Measurements from ENCODE around the gene ABT1.

ABT1 gene

DNA sequence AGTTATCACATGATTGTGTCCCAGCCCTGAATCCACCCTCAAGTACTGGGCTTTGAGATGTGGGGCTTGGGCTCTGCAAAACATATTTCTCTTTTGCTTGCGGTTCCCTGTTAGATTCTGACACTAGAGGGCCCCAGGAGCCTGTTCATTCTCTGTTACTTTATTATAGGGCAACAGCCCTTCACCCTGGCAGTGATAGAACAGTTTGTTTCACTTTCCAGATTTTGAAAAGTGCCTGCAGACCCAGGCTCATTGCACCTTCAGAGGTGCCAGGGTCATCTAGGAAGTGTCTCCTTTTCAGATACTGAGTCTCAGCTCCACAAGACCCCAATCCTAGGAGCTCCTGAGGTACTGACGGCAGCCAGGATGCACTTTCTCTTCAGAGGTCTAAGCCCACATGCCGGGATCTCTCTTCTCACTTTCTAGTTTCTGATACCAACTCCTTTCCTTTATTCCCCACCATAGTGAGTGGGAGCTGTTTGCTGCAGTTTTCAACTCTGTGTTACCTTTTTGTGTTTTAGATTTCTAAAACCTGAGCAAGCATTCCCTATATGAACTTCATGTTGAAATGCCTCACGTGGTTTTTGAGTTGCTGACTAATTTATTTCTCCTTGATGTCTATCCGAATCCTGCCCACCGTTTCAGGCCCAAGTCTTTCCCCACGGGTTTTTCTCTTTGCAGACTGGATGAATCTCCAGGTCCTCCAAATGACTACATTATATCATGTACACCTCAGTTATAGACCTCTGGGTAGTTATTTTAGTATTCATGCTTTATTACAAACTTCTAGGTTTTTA, 10.9 kb downstream of the ABT1 start:
- DNase-seq: peak; percentile 53 to 62

DNA sequence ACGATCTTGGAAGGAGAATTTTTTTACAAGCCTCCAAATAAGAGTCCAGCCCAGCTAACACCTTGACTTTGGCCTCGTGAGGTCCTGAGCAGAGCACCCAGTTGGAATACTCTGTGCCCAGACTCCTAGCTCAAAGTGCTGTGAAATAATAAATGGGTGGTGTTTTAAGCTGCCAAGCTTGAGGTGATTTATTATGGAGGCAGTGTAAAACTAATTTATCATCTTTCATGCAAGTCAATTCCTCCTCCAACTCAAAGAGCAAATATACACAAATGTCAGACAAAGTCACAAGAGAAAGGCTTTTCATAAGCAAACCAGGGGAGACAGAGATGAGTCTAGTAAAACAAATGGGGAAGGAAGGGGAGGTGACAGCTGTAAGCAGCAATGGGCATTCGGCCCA, 12.7 kb downstream of the ABT1 start:
- DNase-seq: no peak

DNA sequence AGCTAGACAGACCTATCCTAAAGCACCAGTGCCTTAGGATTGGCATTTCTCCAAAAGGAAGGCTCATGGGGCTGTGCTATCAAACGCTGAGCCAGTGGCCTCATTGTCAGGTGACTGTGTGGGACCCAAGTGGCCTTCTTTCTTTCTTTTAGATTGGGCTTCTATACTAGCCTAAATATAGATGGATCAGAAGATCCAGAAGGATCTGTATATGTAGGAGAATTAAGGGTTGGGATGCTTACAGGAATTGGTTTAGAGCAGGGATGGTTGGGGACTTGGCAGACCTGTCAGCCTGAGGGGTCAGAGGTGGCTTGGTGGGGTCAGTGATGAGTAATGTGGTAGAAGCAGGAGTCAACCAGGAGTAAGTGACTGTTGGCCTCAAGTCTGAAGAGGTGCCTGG, 14.8 kb downstream of the ABT1 start:
- no peak for DNase-seq

GRCh38 chr6:26613201-26613600, 16.4 kb downstream of the ABT1 start:
- DNase-seq: no peak

DNA sequence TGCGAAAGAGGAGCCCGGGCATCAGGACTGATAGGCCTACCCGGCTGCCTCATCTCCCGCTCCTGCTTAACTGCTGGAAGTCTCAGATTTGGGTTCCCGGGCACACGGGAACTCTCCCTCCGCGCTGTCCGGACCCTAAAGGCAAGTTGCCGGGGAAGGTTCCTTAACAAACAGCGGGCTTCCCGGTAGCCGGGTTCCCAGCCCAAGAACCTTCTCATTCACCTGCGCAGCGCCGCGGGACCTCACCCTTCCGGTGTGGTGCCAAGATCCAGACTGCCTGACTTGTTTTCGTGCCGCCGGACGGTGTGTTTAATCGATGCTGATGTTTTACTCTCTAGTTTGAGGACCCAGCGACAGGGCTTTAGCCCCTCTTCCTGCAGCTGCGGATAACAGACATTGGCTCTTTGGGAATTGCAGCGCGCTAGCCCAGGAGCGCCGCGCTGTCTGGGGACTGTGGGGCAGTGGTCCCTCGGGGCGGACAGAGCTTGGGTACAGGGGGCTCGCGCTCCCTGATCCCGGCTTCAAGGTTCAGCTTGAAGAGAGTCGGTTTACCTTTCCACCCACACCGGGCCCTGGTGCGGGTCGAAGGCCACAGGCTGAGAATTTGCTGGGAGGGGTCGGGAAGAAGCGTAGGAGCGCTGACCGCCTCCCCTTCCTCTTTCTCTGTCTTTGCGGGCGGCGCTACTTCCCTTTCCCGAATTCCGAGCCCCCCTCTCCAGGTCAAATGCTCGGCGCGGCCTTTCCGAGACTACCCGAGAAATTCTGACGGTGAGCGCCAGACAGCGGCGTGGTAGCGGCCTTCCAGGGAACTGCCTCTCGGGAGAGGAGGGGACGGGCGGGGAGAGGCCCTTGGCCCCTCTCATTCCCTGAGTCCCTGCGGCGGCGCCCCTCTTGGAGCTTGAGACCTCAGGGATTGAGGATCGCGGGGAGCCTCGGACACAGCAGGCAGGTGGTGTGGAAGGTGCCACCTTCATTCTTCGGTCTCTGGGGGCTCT, 17.2 kb downstream of the ABT1 start:
- DNase-seq: peak in 1 of 2 donors; percentile 11

DNA sequence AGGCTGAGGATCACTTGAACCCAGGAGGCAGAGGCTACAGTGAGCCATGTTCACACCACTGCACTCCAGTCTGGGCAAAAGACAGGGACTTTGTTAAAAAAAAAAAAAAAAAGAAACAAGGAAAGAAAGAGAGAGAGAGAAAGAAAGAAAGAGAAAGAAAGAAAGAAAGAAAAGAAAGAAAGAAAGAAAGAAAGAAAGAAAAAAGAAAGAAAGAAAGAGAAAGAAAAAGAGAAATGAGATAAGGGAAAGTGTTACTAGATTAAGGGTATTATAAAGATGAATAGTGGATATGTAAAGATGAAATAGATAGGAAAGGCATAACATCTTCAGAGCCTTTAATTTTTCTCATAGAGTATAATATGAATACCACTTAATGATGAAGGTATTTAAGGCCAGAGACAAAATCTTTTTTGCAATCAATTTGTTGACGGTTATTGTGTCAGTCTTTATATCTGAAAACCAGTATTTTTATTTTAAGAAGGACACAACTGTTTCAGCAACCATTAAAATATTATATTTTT, 26.6 kb downstream of the ABT1 start:
- DNase-seq: no peak

- DNase-seq: no peak
These were observed 27.8 kb downstream of the ABT1 start for GRCh38 chr6:26624557-26624956.

GRCh38 chr6:26627843-26628242, 31.1 kb downstream of the ABT1 start:
- DNase-seq: no peak

- DNase-seq: peak in 1 of 2 donors; percentile 80
These were observed 32.6 kb downstream of the ABT1 start for GRCh38 chr6:26629359-26629758.

GRCh38 chr6:26640806-26641205, 44.1 kb downstream of the ABT1 start:
- no peak for DNase-seq

DNA sequence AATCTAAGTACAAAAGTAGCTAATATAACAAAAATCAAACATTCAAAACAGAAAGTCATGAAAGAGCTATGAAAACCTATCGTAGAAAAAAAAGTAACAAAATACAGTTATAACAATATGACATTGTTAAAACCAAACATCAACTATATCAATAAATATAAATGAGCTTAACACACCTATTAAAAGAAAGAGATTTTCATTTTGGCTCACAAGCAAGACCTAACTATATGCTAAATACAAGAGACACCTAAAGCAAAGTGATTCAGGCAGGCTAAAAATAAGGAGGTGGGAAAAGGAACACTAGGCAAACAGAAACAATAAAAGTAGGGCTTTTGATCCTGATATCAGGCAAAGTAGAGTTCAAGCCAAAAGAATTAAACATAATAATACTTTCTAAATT, 49.3 kb downstream of the ABT1 start:
- DNase-seq: no peak

All from inflammatory macrophage (primary cell).